ENCODE results near the gene DGKZ.

Gene DGKZ

DNA sequence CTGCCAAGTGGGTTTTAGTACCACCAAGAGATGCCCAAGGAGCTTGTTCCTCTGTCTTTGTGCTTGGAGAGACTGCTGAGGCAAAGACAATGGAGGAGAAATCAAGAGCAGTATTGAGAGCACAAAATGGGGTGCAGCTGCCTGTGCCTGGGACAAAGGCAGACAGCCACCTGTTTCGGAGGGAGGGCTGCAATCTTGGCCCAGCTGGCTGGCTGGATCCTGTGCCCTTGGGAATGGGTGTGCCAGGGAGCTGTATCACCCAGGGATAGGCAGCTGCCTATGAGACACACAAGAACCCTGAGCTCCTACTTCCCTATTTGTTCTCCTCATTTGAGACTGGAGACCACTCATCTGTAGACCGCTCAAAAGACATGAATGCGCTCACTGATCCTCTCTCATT, 67.6 kb downstream of the DGKZ start:
- H3K27ac ChIP-seq = no peak overlapping the region

GRCh38 chr11:46417711-46418110, 70.4 kb downstream of the DGKZ start:
- Histone ChIP-seq H3K4me3 (no peak overlapping the region), H3K27ac (no peak overlapping the region)

More for the DNA sequence above, 67.6 kb downstream of the DGKZ start:
- H3K4me3 ChIP-seq = no peak overlapping the region

DNA sequence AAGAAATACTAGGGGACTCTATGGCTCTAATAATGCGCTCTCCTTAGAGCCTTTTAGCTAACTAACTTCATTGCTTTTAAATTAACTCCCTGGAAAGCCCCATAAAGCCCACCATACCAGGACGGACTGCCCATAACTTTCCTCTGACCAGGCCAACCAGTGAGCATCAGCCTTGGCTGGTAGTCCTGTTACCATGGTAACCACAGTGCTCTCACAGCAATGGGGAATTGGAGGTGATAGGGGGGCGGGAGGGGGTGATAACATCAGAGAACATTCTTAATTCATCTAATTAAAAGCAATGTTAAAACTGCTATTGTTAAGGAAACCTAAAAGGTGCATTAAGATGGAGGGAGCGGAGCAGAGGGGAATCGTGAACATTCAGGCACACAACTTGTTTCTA, 71.5 kb downstream of the DGKZ start:
- H3K4me3 ChIP-seq = no peak overlapping the region
- no peak overlapping the region for H3K27ac ChIP-seq

- H3K4me3 ChIP-seq = no peak overlapping the region
- no peak overlapping the region for H3K27ac ChIP-seq
Measured at GRCh38 chr11:46420513-46420912, 73.2 kb downstream of the DGKZ start.

DNA sequence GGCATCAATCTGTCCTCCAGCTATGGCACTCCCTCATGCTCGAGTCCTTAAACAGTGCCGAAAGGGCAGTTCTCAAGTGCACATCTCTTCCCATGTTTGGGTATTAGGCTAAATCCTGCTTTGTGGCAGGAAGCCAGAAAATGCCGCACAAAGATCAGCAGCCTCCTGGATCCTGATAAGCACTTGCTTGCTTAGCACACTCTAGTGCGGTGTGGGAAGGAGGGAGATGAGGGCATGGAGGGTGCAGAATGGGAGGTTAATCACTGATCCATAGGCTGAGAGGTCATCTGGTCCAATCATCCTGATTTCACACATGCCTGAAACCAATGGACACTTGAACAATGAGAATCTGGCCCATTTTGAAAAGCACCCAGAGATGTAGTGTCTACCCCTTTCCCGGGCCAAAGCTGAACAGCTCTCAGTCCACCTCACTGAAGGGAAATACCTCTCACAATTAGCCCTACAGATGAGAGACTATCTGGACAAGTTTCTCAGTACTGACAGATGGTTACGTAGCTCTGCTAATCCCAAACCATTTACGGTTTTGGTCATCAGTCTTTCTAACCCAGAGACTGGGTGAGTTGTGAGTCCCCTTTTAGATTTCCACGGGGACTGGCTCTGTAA, 74.1 kb downstream of the DGKZ start:
- no peak overlapping the region for H3K4me3 ChIP-seq
- H3K27ac ChIP-seq = no peak overlapping the region

DNA sequence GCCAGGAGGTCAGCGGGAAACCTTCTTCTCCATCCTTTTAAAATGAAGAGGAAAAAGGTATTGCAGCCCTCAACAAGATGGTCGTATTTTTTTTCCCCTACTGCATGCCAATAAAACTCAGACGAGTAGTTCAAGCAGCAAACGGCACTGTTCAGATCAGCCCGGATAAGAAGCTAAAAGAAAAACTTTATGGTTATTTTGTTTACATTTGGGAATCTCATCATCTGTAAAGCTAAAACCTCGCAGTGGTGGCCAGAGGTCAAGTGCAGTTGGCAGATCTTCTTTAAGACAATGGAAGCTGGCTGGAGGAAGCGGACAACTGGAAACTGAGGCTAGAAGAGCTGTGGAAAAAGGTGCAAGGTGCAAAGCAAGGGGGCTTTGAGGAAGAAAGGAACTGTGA, 75.3 kb downstream of the DGKZ start:
- Histone ChIP-seq H3K4me3 (no peak overlapping the region), H3K27ac (no peak overlapping the region)

- Histone ChIP-seq H3K4me3 (no peak overlapping the region), H3K27ac (no peak overlapping the region)
Measured at GRCh38 chr11:46426233-46426991, 79.1 kb downstream of the DGKZ start.

GRCh38 chr11:46427364-46427763, 80.1 kb downstream of the DGKZ start:
- H3K4me3 ChIP-seq = no peak overlapping the region
- no peak overlapping the region for H3K27ac ChIP-seq

GRCh38 chr11:46429717-46430116, 82.5 kb downstream of the DGKZ start:
- peak overlapping the region in 4 of 21 experiments; percentile 19 to 56 (median 44) for H3K27ac ChIP-seq

More at GRCh38 chr11:46429717-46430116, 82.5 kb downstream of the DGKZ start:
- no peak overlapping the region for H3K4me3 ChIP-seq
